Fibroblast of skin of left biceps (primary cell): ENCODE measurements around the gene POLR1H.

Experiments used
- DNase-seq, 2 experiments: peaks; one replicate each; pipeline ENCODE4 v3.0.0-alpha.2; 2013; ENCODE audit warnings: low read depth in 2 of 2

POLR1H gene

GRCh38 chr6:30061858-30062458 lies 893 bp downstream of the POLR1H start:
- no peak for DNase-seq

DNA sequence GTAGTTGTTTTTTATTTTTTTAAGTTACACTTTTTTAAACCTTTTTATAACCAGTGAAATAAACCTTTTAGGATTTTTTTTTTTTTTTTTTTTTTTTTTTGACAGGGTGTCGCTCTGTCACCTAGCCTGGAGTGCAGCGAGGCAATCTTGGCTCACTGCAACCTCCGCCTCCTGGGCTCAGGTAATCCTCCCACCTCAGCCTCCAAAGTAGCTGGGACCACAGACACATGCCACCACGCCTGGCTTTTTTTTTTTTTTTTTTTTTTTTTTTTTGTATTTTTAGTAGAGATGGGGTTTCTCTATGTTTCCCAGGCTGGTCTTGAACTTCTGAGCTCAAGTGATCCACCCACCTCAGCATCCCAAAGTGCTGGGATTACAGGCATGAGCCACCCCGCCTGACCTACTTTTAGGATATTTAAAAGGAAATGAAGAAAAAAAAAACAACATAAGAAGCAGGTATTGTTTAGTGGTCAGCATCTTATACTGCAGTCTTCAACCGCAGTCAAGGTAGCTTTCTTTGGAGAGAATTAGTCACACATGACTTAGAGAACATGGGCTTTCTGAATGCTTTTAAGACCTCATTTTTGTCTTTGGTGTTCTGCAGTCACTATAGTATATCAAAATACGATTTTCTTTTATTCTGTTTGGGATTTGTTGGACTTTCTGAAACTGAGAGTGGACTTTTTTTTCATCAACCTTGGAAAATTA lies 1.6 kb downstream of the POLR1H start:
- DNase-seq: no peak

DNA sequence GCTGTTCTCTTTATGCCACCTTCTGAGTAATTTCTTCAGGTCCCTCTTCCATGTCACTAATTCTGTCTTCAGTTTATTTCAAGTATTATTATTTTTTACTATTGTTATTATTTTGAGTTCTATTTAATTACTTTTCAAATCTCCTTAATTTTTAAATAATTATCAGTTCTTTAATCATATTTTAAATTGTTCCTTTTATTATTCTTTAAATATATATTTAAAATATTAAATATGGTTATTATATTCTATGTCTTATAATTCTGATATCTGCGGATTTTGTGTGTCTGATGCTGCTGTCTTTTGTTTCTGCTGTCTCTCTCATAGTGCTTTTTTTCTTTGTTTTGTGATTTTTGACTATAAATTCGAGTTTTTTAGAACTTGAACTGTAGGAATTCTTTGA lies 2.2 kb downstream of the POLR1H start:
- DNase-seq: no peak

- DNase-seq: no peak
Measured at GRCh38 chr6:30066082-30066481, 5.0 kb downstream of the POLR1H start.

DNA sequence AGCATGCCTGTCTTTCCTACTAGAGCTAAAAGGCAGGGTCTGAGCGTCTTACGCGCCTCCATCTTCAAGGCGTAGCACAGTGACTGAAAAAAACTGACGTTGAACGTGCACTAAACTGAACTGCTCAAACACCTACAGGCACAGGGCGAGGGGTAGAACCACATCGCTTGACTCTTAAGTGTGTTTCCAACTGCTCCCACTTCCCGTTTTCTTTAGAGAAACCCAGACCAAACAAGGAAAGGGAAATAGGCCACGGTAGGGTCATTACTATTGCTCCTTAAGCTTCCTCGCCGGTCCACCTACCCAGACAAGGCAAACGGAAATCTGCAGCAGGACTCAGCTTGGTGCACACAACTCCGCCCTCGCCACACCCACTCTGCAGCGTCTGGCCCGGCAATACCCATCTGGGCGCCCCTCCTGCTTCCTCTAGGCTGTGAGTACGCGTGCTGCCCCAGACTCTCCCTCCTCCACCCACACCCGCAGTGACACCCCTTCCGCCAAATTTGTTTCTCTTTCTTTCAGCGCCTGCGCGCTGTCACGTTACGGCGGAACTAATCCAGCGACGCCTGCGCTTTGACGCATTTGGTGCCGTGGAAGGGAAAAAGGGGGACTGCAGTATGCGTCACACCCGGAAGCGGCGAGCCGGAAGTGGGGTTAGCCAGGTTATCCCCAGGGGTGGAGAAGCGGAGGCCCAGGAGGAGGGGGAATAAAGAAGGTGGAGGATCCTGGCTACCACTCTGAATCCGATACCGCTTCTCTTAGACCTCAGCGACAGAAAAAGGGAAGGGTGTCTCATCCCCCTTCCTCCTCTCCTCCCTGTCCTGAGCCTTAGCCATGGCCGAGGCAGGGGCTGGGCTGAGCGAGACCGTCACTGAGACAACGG lies 5.8 kb downstream of the POLR1H start, which contains the start of gene PPP1R11:
Gene PPP1R11, plus strand, starts transcription at position 622 of the 883 bp plus-strand sequence. Its CDS starts 213 bp downstream, at position 835.
- DNase-seq: peak; percentile 98

- no peak for DNase-seq
Measured at GRCh38 chr6:30067460-30068139, 6.5 kb downstream of the POLR1H start.

- no peak for DNase-seq
Measured at GRCh38 chr6:30071081-30071818, 10.2 kb downstream of the POLR1H start.

DNA sequence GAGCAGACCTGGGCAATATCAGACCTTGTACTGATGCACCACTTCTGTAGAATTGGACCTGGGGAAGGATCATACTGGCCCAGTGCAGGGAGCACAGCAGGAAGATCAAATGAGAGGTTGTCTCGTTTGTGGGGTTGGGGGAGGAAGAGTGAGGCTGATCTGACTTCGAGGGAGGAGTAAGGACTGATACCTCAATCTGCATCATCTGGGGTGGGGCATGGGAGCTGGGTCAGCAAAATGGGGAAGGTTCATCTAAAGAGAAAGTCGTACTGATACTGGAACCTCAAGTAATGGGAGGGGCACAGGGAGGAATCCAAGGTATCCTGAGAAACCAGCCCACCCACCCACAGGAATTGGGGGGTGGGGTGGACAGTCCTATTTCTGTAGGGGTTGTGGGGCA lies 10.8 kb downstream of the POLR1H start:
- DNase-seq: no peak

DNA sequence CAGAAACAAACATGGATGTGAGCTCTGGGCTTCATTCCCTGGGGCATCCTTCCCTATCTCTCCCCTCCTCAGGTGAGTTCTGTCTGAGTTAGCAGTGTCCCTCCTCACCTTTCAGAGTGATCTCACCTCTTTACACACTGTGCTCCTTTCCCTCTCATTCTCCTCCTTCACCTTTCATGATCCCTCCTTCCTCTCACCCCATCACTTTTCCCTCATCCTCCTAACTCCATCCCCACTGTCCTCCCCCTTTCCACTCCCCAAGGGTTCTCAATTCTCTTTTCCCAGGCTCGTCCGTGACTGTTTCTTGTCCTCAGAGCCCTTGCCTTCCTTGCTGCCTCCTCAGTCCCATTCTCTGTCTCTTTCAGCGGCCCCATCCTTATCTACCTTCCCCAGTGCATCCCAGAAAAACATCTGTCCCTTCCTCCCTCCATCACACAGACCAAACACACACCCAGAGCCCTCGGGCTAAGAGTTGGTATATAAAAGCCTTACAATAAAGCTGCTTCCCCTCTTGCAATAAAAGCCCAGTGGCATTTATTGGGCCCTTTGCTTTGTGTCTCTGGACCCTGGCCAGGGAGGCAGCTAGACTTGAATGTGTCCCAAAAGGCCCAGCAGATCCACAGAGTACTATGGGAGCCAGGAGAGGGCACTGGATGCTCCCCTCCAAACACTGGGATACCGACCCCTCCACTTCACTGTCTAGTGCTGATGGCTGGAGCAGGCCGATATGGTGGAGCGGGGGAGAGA lies 12.6 kb downstream of the POLR1H start:
- DNase-seq: no peak

- DNase-seq: no peak
Measured at GRCh38 chr6:30074331-30075093, 13.4 kb downstream of the POLR1H start.

- no peak for DNase-seq
Measured at GRCh38 chr6:30075094-30075789, 14.2 kb downstream of the POLR1H start, which contains the start of gene RNF39. Gene RNF39 (minus strand): TSS chr6:30075769. CDS start chr6:30075585, 184 bp downstream.

GRCh38 chr6:30075790-30076732 lies 15.0 kb downstream of the POLR1H start:
- DNase-seq: no peak

- no peak for DNase-seq
Measured at GRCh38 chr6:30077218-30077617, 16.2 kb downstream of the POLR1H start.

- no peak for DNase-seq
Measured at GRCh38 chr6:30087876-30088275, 26.8 kb downstream of the POLR1H start.

- no peak for DNase-seq
Measured at GRCh38 chr6:30091577-30092381, 30.7 kb downstream of the POLR1H start.

DNA sequence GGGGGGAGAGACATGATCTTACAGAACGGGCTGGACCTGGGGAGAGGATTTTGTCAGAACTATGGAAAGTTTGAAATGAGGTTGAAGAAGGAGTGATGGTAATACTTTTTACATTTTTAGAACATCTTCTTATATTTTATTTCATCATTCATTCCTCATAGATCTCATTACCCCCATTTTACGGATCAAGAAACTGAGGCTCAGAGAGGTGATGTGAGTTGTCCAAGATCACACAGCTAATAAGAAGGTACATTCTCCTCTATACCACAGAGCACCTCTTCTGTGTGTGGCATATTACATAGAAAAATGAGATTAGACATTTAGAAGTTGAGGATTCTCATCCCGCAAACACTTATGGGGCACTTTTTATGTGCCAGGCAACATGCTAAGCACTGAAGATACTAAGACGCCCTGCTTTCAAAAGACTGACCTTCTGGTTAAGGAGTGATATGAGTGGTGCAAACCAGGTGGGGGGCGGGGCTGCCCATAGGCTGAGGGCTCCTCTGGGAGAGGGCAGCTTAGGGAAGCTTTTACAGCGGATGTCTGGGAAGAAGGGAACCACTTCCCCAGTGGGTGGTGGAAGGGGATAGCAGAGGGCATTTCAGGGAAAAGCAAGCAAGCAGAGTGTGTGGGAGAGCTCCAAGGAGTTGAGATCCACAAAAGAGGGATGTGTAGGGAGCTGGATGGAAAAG lies 31.9 kb downstream of the POLR1H start:
- no peak for DNase-seq
